OCI-LY1 (cell line): ENCODE data around the gene UBE2C.
"Not testable (repeated sequence)": the region's sequence is repeated elsewhere in the genome, so short reads cannot be mapped to it uniquely, and the experiment has no call there.

ENCODE experiments used
- CTCF ChIP-seq: fragments of 200-600 bp; sonication (generic), shearing (Covaris generic); IDR thresholded peaks from 2 replicates; pipeline ENCODE4 v1.5.1; 2017; ENCODE audit warnings: mild to moderate bottlenecking, antibody characterized with exemption, low read length, moderate library complexity, mixed read lengths
- EZH2 ChIP-seq: fragments of 200-600 bp; sonication (generic), shearing (Covaris generic); IDR thresholded peaks from 2 replicates; pipeline ENCODE4 v1.8.0; 2017; ENCODE audit warnings: borderline replicate concordance, mixed run types, mild to moderate bottlenecking, antibody characterized with exemption, low read length, moderate library complexity, mixed read lengths

- TF ChIP-seq CTCF, EZH2: not testable (repeated sequence)
These were observed 17.2 kb downstream of the UBE2C start for GRCh38 chr20:45829673-45830106.
